HepG2 (cell line): Measurements from ENCODE around the gene OAT. TPM values are rescaled to one million over a fixed set of nuclear protein-coding genes. Genes with fewer than 3 reads are reported as not detected.

Experiments used
- ATAC-seq: fragments of 200-7000 bp; cut with Tn5 transposase; 3 replicates; pipeline ENCODE4 v1.9.1; 2020; ENCODE audit warnings: mild to moderate bottlenecking, moderate library complexity
- BruUV-seq: library from RNA; stranded (reverse); fragments of 400-500 nt; replicated peaks from 2 replicates; lab custom pipeline; 2021; lab: Mats Ljungman, UMichigan
- CTCF ChIA-PET: fragments of 300-600 bp; formaldehyde crosslinking; extraction: SDS; loops from one replicate; lab custom pipeline; 2021; ENCODE audit warnings: low total read pairs, inconsistent platforms, low intra/inter-chr PET ratio; lab: Yijun Ruan, JAX
- POLR2A ChIA-PET: fragments of 350-600 bp; sonication (Branson Sonifier 250); formaldehyde crosslinking; loops from one replicate; lab custom pipeline; 2020; ENCODE audit warnings: antibody characterized with exemption, inconsistent platforms; lab: Yijun Ruan, JAX
- DNase-seq: peaks from one replicate; pipeline ENCODE4 v3.0.0-alpha.2; 2015; ENCODE audit warnings: low spot score
- FAIRE-seq: peaks from 3 replicates; lab custom pipeline; 2011; peaks lifted over from hg19 to GRCh38; lab: Jason Lieb, UNC
- H2AFZ ChIP-seq: one replicate; pipeline ENCODE4 v1.6.1; 2011; ENCODE audit warnings: low read length, inconsistent platforms
- H3K27ac ChIP-seq: fragments of 300-600 bp; 3 replicates; pipeline ENCODE4 v1.8.0; 2011; ENCODE audit warnings: mixed run types, mild to moderate bottlenecking, mixed read lengths, low read length, inconsistent platforms; ENCODE audit not compliant: insufficient read depth; ENCODE audit errors: extremely low read length
- H3K27me3 ChIP-seq, 2 experiments: fragments of 200-600 bp in 1 of 2; 2 replicates in 1 of 2; 3 replicates in 1 of 2; pipeline versions ENCODE4 v1.6.0 to v1.8.0; 2011; ENCODE audit warnings: low read length in 2 of 2, mild to moderate bottlenecking in 2 of 2, moderate library complexity in 2 of 2, inconsistent platforms in 1 of 2; ENCODE audit not compliant: insufficient read depth in 2 of 2, control insufficient read depth in 1 of 2
- H3K36me3 ChIP-seq, 2 experiments: fragments of 200-600 bp in 1 of 2; replicated peaks in 1 of 2; 2 replicates in 1 of 2; 3 replicates in 1 of 2; pipeline versions ENCODE4 v1.5.1 to v1.8.0; 2011; ENCODE audit warnings: low read length in 2 of 2, inconsistent platforms in 1 of 2; ENCODE audit not compliant: insufficient read depth in 2 of 2, control insufficient read depth in 1 of 2
- H3K4me1 ChIP-seq: 2 replicates; pipeline ENCODE4 v1.5.1; 2012; ENCODE audit warnings: low read length, inconsistent platforms; ENCODE audit not compliant: insufficient read depth
- H3K4me2 ChIP-seq: 2 replicates; pipeline ENCODE4 v1.6.0; 2011; ENCODE audit warnings: low read depth, low read length, inconsistent platforms
- H3K4me3 ChIP-seq, 3 experiments: fragments of 200-600 bp in 1 of 3; sonication (generic), shearing (Covaris generic) in 1 of 3; replicated peaks in 1 of 3; 2 replicates each; pipeline ENCODE4 v1.5.1; 2011 to 2016; ENCODE audit warnings: low read length in 3 of 3, inconsistent platforms in 2 of 3, low read depth in 2 of 3, mild to moderate bottlenecking in 2 of 3, control low read depth in 1 of 3, mixed read lengths in 1 of 3; ENCODE audit not compliant: insufficient read depth in 1 of 3
- H3K79me2 ChIP-seq: one replicate; pipeline ENCODE4 v1.6.1; 2011; ENCODE audit warnings: low read length, inconsistent platforms; ENCODE audit not compliant: insufficient read depth
- H3K9ac ChIP-seq: 2 replicates; pipeline ENCODE4 v1.6.0; 2011; ENCODE audit warnings: mild to moderate bottlenecking, low read depth, low read length, inconsistent platforms; ENCODE audit not compliant: insufficient read depth
- H3K9me3 ChIP-seq: 2 replicates; pipeline ENCODE4 v1.5.1; 2012; ENCODE audit warnings: mild to moderate bottlenecking, low read length
- H4K20me1 ChIP-seq: 2 replicates; pipeline ENCODE4 v1.6.0; 2011; ENCODE audit warnings: inconsistent platforms, mild to moderate bottlenecking, low read length, moderate library complexity; ENCODE audit not compliant: insufficient read depth
- GTF2F1 ChIP-seq: fragments of 150-350 bp; IDR thresholded peaks from 2 replicates; pipeline ENCODE4 v1.6.1; 2014; ENCODE audit warnings: low read length
- POGZ ChIP-seq: sonication (generic); formaldehyde crosslinking; IDR thresholded peaks from 2 replicates; pipeline ENCODE4 v1.4.0; 2020; ENCODE audit warnings: mild to moderate bottlenecking, missing genetic modification reagents
- TFE3 ChIP-seq: IDR thresholded peaks from 2 replicates; pipeline ENCODE4 v1.6.1; 2016
- ZNF383 ChIP-seq: sonication (generic); formaldehyde crosslinking; IDR thresholded peaks from 2 replicates; pipeline ENCODE4 v1.4.0; 2020; ENCODE audit warnings: missing genetic modification reagents, mild to moderate bottlenecking, borderline replicate concordance
- ZNF646 ChIP-seq: sonication (generic); formaldehyde crosslinking; IDR thresholded peaks from 2 replicates; pipeline ENCODE4 v1.9.0; 2021; ENCODE audit warnings: mild to moderate bottlenecking, missing genetic modification reagents
- WGBS: methylation state at CpG from one replicate; pipeline ENCODE4 v1.1.6; 2017; ENCODE audit warnings: low lambda C conversion rate; 5-methylcytosine and 5-hydroxymethylcytosine counted together
- in situ Hi-C: cut with HindIII; loops from 2 replicates; pipeline ENCODE4 v1.10.0; 2017; ENCODE audit warnings: low pct_unique_long_range_greater_than_20kb; ENCODE audit not compliant: extremely low pct_ligation_motif_present
- intact Hi-C: fragments of 100-400 bp; cut with micrococcal nuclease; formaldehyde crosslinking; loops from one replicate; pipeline ENCODE4 v1.10.0; 2022; ENCODE audit not compliant: unreplicated experiment
- polyA plus RNA-seq, 8 experiments: library from polyadenylated mRNA; depleted of rRNA in 3 of 8; stranded (reverse) in 7 of 8; unstranded in 1 of 8; fragments of >200 nt; fragmentation: Illumina TruSeq in 4 of 8; extraction: Trizol in 4 of 8; gene quantifications; 2 replicates each; pipeline versions ENCODE4 v1.2.1 to v1.2.3, GENCODE V29; 2011 to 2016; ENCODE audit warnings: low read depth in 4 of 8, missing spikeins in 1 of 8, mixed read lengths in 1 of 8; ENCODE audit not compliant: insufficient read depth in 1 of 8
- total RNA-seq, 5 experiments: library from RNA; depleted of rRNA; stranded (reverse); fragments of >200 nt; fragmentation: Illumina TruSeq; extraction: Trizol; gene quantifications; 2 replicates each; pipeline ENCODE4 v1.2.3, GENCODE V29; 2016; ENCODE audit warnings: low read depth in 1 of 5

Gene OAT
- total and polyA plus RNA-seq, 2 of the 13 experiments (the other 11 are each of a cell fraction or from before 2014, with no cell fraction given): 87.8 to 96.7 TPM

GRCh38 chr10:124458473-124458872 lies 39.8 kb upstream of the OAT start:
- Histone ChIP-seq H2AFZ (no peak overlapping the region), H3K4me3 (no peak overlapping the region), H3K36me3 (no peaks in the 10 kb centered on the region), H3K9me3 (no peaks in the 10 kb centered on the region), H3K27me3 (peaks cover 0 to 10% of the 10 kb centered on the region in 2 experiments; a peak in 2 of 5 replicates), H3K79me2 (no peaks in the 10 kb centered on the region), H3K9ac (no peak overlapping the region)
- intact Hi-C loops: no loop called here
- no peak for TF ChIP-seq ZNF383 (CRISPR knock-in tag)
- TF ChIP-seq, all 625 proteins: peak for 0
- no peak for FAIRE-seq
- in situ Hi-C loops: no loop called here
- Histone ChIP-seq H4K20me1 (no peaks in the 10 kb centered on the region), H3K27ac (no peak overlapping the region), H3K4me2 (no peak overlapping the region), H3K4me1 (peaks cover 18% of the 10 kb centered on the region)
- no TSS peak for BruUV-seq
- ChIA-PET POLR2A (interaction anchor here (1.2 to 1.3 kb wide), 2 partner anchors 9 to 39 kb away, joined by 3 to 4 read pairs; no protein-coding TSS in a partner anchor), CTCF (no interaction called here)
- 86% methylated on average over 4 of the region's 4 CpGs for WGBS
- DNase-seq: no peak
- no peak for ATAC-seq

- ATAC-seq (no peak), FAIRE-seq (no peak), DNase-seq (no peak)
- no peaks in the 10 kb centered on the region for H4K20me1 ChIP-seq
- H3K79me2 ChIP-seq: no peaks in the 10 kb centered on the region
- H3K27me3 ChIP-seq: peaks cover 0 to 30% of the 10 kb centered on the region in 2 experiments; a peak in 3 of 5 replicates
- intact Hi-C loops (no loop called here), in situ Hi-C loops (no loop called here)
- ChIA-PET CTCF (no interaction called here), POLR2A (no interaction called here)
- no peak overlapping the region for H3K4me2 ChIP-seq
- no peaks in the 10 kb centered on the region for H3K36me3 ChIP-seq
- H3K4me3 ChIP-seq: no peak overlapping the region
- no peak overlapping the region for H3K9ac ChIP-seq
- 66% methylated on average over 7 of the region's 7 CpGs for WGBS
- no peak overlapping the region for H3K27ac ChIP-seq
- no peaks in the 10 kb centered on the region for H3K9me3 ChIP-seq
- no peak overlapping the region for H2AFZ ChIP-seq
- H3K4me1 ChIP-seq: peaks cover 21% of the 10 kb centered on the region
- no TSS peak for BruUV-seq
- TF ChIP-seq POGZ (CRISPR knock-in tag) (no peak), GTF2F1 (no peak), ZNF646 (CRISPR knock-in tag) (no peak), TFE3 (CRISPR knock-in tag) (no peak)
Observed at GRCh38 chr10:124455441-124455840, 36.7 kb upstream of the OAT start.
